HTERT RPE-1 (cell line): ENCODE data around the gene LRP1-AS.

ENCODE experiments used
- in situ Hi-C: fragments of 300-500 bp; cut with MboI; formaldehyde crosslinking; loops from 4 replicates; pipeline ENCODE4 v1.14.3; 2020; ENCODE audit warnings: low sequenced_read_pairs

LRP1-AS gene

GRCh38 chr12:57160741-57161140, 13.3 kb upstream of the LRP1-AS start:
- in situ Hi-C loops, result no loop called here

- in situ Hi-C loops, result no loop called here
Measured at GRCh38 chr12:57160040-57160439, 12.6 kb upstream of the LRP1-AS start.

GRCh38 chr12:57159311-57159710, 11.9 kb upstream of the LRP1-AS start:
- in situ Hi-C loops, result no loop called here

- in situ Hi-C loops, result no loop called here
Measured at GRCh38 chr12:57158665-57159064, 11.2 kb upstream of the LRP1-AS start.

GRCh38 chr12:57158186-57158585, 10.8 kb upstream of the LRP1-AS start:
- in situ Hi-C loops, result no loop called here

- in situ Hi-C loops, result no loop called here
Measured at GRCh38 chr12:57157588-57158173, 10.3 kb upstream of the LRP1-AS start.

- in situ Hi-C loops, result no loop called here
Measured at GRCh38 chr12:57156701-57157403, 9.4 kb upstream of the LRP1-AS start.

GRCh38 chr12:57154804-57155434, 7.5 kb upstream of the LRP1-AS start:
- in situ Hi-C loops, result no loop called here

- in situ Hi-C loops, result no loop called here
Measured at GRCh38 chr12:57154076-57154475, 6.7 kb upstream of the LRP1-AS start.

- in situ Hi-C loops, result no loop called here
Measured at GRCh38 chr12:57153415-57153997, 6.1 kb upstream of the LRP1-AS start.

- in situ Hi-C loops, result no loop called here
Measured at GRCh38 chr12:57152639-57153038, 5.2 kb upstream of the LRP1-AS start.

GRCh38 chr12:57151741-57152630, 4.6 kb upstream of the LRP1-AS start:
- in situ Hi-C loops, result no loop called here

GRCh38 chr12:57150400-57151000, 3.1 kb upstream of the LRP1-AS start:
- in situ Hi-C loops, result no loop called here

GRCh38 chr12:57149245-57149900, 2.0 kb upstream of the LRP1-AS start:
- in situ Hi-C loops, result no loop called here

- in situ Hi-C loops, result no loop called here
Measured at GRCh38 chr12:57148469-57149244, 1.2 kb upstream of the LRP1-AS start.

GRCh38 chr12:57146092-57146491, 1.3 kb downstream of the LRP1-AS start:
- in situ Hi-C loops, result no loop called here

- in situ Hi-C loops, result no loop called here
Measured at GRCh38 chr12:57145460-57146059, 1.9 kb downstream of the LRP1-AS start.

- in situ Hi-C loops, result no loop called here
Measured at GRCh38 chr12:57143454-57143853, 4.0 kb downstream of the LRP1-AS start.

- in situ Hi-C loops, result no loop called here
Measured at GRCh38 chr12:57142727-57143126, 4.7 kb downstream of the LRP1-AS start.
